GM21786 (cell line): ENCODE measurements around the gene FBXL15.
A peak's percentile ranks its signal among the peaks of the same experiment; 100 is the strongest.

Experiments
- ATAC-seq: cut with Tn5 transposase; IDR thresholded peaks from one replicate; pipeline ENCODE4 v1.9.1; 2021; ENCODE audit not compliant: unreplicated experiment

FBXL15 gene

GRCh38 chr10:102424916-102425315 is 4.3 kb downstream of the FBXL15 start:
- no peak for ATAC-seq

- ATAC-seq: no peak
Observed at GRCh38 chr10:102425444-102425843, 4.8 kb downstream of the FBXL15 start.

- no peak for ATAC-seq
Observed at GRCh38 chr10:102426803-102427287, 6.2 kb downstream of the FBXL15 start.

DNA sequence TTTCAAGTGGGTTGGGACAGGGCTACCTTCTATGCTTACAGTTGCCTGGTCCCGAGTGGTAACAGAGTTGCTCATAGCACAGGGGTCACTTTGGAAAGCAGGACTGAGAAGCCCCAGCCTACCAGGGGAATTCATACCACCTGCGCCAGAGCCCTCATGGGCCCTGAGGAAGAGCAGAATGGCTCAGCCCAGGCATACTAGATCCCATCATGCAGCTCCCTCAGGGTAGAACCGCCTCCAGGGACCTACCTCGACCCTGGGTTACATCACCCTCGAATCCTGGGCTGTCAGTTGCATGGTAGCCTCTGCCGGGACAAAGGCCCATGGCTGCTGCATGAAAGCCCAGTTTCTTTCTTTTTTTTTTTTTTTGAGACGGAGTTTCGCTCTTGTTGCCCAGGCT is 8.8 kb downstream of the FBXL15 start:
- no peak for ATAC-seq

GRCh38 chr10:102431452-102432124 is 11.0 kb downstream of the FBXL15 start:
- no peak for ATAC-seq

GRCh38 chr10:102432162-102432950 is 11.7 kb downstream of the FBXL15 start, which contains the start of gene CUEDC2:
Gene CUEDC2 (minus strand): TSS chr10:102432574. CDS start chr10:102425188, 7,386 bp downstream.
- peak; percentile 89 for ATAC-seq

DNA sequence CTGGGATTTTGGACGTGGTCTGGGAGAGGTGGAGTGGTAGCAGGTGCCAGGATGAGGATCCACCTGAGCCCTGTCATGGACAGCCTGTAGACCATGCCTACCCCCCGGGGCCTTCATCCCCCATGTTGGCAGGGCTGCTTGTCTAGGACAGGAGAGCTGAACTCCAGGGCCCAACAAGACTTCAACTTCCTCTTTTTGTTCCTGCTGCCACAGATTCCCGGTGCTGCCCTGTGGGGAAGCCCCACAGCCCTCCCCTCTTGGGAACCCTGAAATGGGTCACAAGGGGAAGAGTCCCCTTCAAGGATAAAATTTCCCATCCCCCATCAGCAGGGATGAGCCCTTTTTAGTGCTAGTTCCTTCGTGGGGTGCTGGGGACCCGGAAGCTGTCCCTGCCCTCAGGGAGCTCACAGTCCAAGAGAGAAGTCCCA is 13.0 kb downstream of the FBXL15 start:
- no peak for ATAC-seq

DNA sequence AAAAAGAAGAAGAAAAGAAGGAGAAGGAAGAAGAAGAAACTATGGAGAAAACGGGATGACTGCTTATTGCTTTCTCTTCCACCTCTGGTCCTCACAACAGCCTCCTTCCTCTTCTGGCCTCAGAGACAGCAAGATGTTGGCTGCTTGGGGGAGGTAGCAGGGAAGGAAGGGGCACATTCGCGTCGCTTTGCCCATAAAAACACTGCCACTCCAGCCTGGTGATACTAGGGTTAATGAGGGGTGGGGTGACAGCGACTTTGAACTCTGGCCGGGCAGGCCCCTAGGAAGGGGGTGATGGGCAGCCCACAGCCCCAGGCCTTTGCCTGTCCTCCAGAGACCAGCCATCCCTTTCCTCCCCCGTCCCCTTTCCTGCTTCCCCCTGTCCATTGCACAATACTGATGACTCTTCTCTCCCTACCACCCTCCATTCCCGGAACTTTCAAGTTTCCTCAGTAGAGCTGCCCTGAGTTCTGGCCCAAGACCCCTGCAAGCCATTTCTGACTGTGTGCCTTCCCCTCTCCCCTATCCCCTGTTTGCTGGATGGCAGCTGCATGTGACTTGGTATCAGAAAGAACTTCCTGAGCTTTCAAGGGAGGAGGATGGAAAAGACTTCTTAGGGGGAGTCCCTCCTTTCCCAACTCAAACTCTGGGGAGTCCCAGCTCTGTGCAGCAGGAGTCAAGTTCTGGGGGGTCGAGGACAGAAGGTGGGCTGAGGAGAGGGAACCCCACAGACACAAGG is 13.9 kb downstream of the FBXL15 start:
- ATAC-seq: no peak

GRCh38 chr10:102435133-102435497 is 14.5 kb downstream of the FBXL15 start:
- ATAC-seq: no peak

- ATAC-seq: no peak
Observed at GRCh38 chr10:102435529-102436233, 15.0 kb downstream of the FBXL15 start.

GRCh38 chr10:102436312-102436711 is 15.7 kb downstream of the FBXL15 start:
- no peak for ATAC-seq

DNA sequence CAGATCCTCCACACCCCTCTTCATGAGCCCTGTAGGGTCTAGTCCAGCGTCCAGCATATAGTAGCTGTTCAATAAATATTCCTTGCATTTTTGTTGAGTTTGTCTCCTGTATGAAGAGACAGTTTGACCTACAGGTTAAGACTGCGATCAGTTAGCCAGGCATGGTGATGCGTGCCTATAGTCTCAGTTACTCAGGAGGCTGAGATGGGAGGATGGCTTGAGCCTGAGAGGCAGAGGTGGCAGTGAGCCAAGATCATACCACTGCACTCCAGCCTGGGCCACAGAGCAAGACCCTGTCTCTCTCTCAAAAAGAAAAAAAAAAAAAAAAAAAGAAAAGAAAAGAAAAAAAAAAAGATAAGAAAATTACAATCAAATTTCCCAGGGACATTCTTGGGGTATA is 16.9 kb downstream of the FBXL15 start:
- ATAC-seq: no peak

DNA sequence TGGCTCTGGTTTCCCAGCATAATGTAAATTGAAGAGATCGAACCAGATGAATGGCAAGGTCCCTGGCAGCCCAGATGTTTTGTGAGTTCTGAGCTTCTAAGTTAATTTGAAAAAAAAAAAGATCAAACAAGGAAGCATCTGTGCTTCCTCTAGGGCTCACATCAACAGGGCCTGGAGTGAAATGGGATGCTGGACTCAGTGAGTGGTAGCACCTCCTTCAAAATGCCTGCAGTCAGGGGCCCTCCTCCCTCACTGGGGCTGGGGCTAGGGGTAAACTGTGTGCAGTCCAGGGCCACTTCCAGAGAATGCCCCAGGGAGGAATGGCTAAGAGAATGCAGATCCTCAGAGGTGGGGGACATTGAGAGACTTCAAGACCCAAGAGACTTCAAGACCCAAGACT is 17.7 kb downstream of the FBXL15 start:
- no peak for ATAC-seq

DNA sequence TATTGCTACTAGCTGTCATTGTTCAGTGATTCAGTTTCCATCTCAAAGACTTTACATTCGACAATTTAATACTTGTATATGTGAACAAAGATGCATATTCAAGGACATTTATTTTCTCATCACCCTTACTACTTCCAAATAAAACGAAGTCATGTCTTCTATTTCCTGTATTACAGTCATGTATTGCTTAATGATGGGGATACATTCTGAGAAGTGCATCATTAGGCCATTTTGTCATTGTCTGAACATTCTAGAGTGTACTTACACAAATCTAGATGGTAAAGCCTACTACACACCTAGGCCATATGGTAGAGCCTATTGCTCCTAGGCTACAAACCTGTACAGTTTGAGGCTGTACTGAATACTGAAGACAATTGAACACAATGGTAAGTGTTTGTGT is 24.2 kb downstream of the FBXL15 start:
- ATAC-seq: no peak

GRCh38 chr10:102449321-102450123 is 28.9 kb downstream of the FBXL15 start:
- no peak for ATAC-seq

- no peak for ATAC-seq
Observed at GRCh38 chr10:102450124-102450373, 29.4 kb downstream of the FBXL15 start.

DNA sequence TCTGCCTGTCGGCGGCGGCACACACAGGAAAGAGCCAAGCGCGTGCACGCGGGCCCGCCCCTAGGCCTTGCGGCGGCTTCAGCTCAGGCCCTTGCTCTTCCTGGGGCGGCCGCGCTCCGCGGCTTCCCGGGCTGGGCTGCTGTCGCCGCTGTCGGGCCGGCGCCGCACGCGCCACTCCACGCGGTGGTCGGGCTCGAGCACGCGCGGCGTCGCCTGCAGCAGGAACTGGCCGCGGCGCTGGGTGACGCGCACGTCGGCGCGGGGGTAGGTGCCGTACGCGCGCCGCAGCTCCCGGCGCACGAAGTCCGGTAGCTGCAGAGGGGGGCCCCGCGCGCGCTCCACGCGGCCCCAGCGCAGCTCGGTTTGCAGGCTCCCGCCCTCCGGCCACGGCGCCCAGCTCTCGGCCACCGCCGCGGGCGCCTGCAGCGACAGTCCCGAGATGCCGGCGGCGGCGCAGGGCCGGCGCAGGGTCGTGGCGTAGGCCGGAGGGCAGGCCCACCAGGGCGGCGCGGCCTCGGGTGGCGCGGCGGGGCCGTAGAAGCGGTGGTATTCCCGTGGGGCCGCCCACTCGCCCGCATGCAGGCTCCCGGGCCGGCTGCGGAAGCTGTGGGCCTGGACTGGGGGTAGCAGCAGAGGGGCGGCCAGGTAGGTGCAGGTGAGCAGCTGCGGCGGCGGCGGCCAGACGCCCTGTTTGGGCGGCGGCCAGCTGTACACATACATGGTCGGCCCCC is 29.9 kb downstream of the FBXL15 start:
- ATAC-seq: peak; percentile 66

- ATAC-seq: no peak
Observed at GRCh38 chr10:102451105-102451969, 30.7 kb downstream of the FBXL15 start, which contains the start of gene C10orf95. Gene C10orf95 (minus strand): TSS chr10:102451543. CDS start chr10:102451093, 450 bp downstream.
